IMR-90 (cell line): Measurements from ENCODE around the gene KRTAP5-1. TPM values are rescaled to one million over a fixed set of nuclear protein-coding genes. Genes with fewer than 3 reads are reported as not detected.

Experiments used
- ATAC-seq: fragments of 200-7000 bp; cut with Tn5 transposase; 2 replicates; pipeline ENCODE4 v1.9.1; 2020; ENCODE audit warnings: low read depth, mild to moderate bottlenecking, moderate library complexity
- BruUV-seq: library from RNA; stranded (reverse); fragments of 400-500 nt; replicated peaks from 2 replicates; lab custom pipeline; 2021; lab: Mats Ljungman, UMichigan
- CTCF ChIA-PET: fragments of 300-600 bp; formaldehyde crosslinking; extraction: SDS; loops from one replicate; lab custom pipeline; 2021; ENCODE audit warnings: antibody characterized with exemption; lab: Yijun Ruan, JAX
- POLR2A ChIA-PET: fragments of 300-600 bp; sonication (Branson Sonifier 250); formaldehyde crosslinking; loops from one replicate; lab custom pipeline; 2022; ENCODE audit warnings: antibody characterized with exemption; ENCODE audit not compliant: unreplicated experiment; lab: Charles Lee
- DNase-seq: peaks from one replicate; pipeline ENCODE4 v3.0.0; 2013
- H2AFZ ChIP-seq: replicated peaks from 2 replicates; pipeline ENCODE3; 2013; ENCODE audit warnings: low read length, mild to moderate bottlenecking; ENCODE audit not compliant: poor library complexity
- H2AK5ac ChIP-seq: 2 replicates; pipeline ENCODE4 v1.6.1; 2013; ENCODE audit warnings: low read depth, low read length, inconsistent platforms
- H2AK9ac ChIP-seq: replicated peaks from 2 replicates; pipeline ENCODE3; 2013; ENCODE audit warnings: mild to moderate bottlenecking, low read depth, low read length, moderate library complexity; ENCODE audit not compliant: poor library complexity
- H2BK120ac ChIP-seq: 2 replicates; pipeline ENCODE4 v1.6.1; 2013; ENCODE audit warnings: low read depth, low read length, inconsistent platforms
- H2BK15ac ChIP-seq: 3 replicates; pipeline ENCODE4 v1.6.1; 2013; ENCODE audit warnings: low read depth, low read length, inconsistent platforms
- H2BK20ac ChIP-seq: 2 replicates; pipeline ENCODE4 v1.6.1; 2013; ENCODE audit warnings: low read depth, mild to moderate bottlenecking, inconsistent platforms, low read length, moderate library complexity
- H2BK5ac ChIP-seq: 2 replicates; pipeline ENCODE4 v1.6.1; 2013; ENCODE audit warnings: mild to moderate bottlenecking, low read depth, low read length, inconsistent platforms; ENCODE audit not compliant: poor library complexity, severe bottlenecking
- H3K14ac ChIP-seq: replicated peaks from 2 replicates; pipeline ENCODE4 v1.6.1; 2013; ENCODE audit warnings: low read depth, low read length, inconsistent platforms
- H3K18ac ChIP-seq: 2 replicates; pipeline ENCODE4 v1.6.1; 2013; ENCODE audit warnings: low read depth, low read length, control low read depth
- H3K23ac ChIP-seq: 2 replicates; pipeline ENCODE4 v1.6.1; 2013; ENCODE audit warnings: low read depth, low read length, inconsistent platforms
- H3K27ac ChIP-seq: 2 replicates; pipeline ENCODE4 v1.5.1; 2013; ENCODE audit warnings: mild to moderate bottlenecking, control low read depth, low read length; ENCODE audit not compliant: insufficient read depth
- H3K27me3 ChIP-seq: 2 replicates; pipeline ENCODE4 v1.6.1; 2013; ENCODE audit warnings: low read length; ENCODE audit not compliant: control insufficient read depth, insufficient read depth
- H3K36me3 ChIP-seq: 2 replicates; pipeline ENCODE4 v1.6.1; 2013; ENCODE audit warnings: low read length, mixed read lengths; ENCODE audit not compliant: control insufficient read depth, insufficient read depth
- H3K4ac ChIP-seq: 2 replicates; pipeline ENCODE4 v1.6.1; 2013; ENCODE audit warnings: low read depth, low read length, inconsistent platforms
- H3K4me1 ChIP-seq: 2 replicates; pipeline ENCODE4 v1.6.1; 2013; ENCODE audit warnings: low read length, mixed read lengths; ENCODE audit not compliant: control insufficient read depth, insufficient read depth
- H3K4me2 ChIP-seq: 2 replicates; pipeline ENCODE4 v1.6.1; 2013; ENCODE audit warnings: low read depth, mild to moderate bottlenecking, control low read depth, low read length, moderate library complexity
- H3K4me3 ChIP-seq: 2 replicates; pipeline ENCODE4 v1.5.1; 2013; ENCODE audit warnings: low read depth, mild to moderate bottlenecking, control low read depth, low read length, moderate library complexity; ENCODE audit not compliant: insufficient read depth
- H3K56ac ChIP-seq: 2 replicates; pipeline ENCODE4 v1.6.1; 2013; ENCODE audit warnings: low read length, inconsistent platforms; ENCODE audit not compliant: insufficient read depth; ENCODE audit errors: extremely low read depth
- H3K79me1 ChIP-seq, 2 experiments: 2 replicates each; pipeline ENCODE4 v1.6.1; 2013; ENCODE audit warnings: low read length in 2 of 2, inconsistent platforms in 1 of 2, low read depth in 1 of 2
- H3K9ac ChIP-seq: 2 replicates; pipeline ENCODE4 v1.6.1; 2013; ENCODE audit warnings: low read depth, low read length, control low read depth
- H3K9me1 ChIP-seq: 2 replicates; pipeline ENCODE4 v1.6.1; 2013; ENCODE audit warnings: low read length, inconsistent platforms; ENCODE audit not compliant: insufficient read depth
- H3K9me3 ChIP-seq: 2 replicates; pipeline ENCODE4 v1.6.1; 2013; ENCODE audit warnings: low read length; ENCODE audit not compliant: control insufficient read depth, insufficient read depth
- H4K20me1 ChIP-seq: 2 replicates; pipeline ENCODE4 v1.6.1; 2013; ENCODE audit warnings: low read length, inconsistent platforms; ENCODE audit not compliant: insufficient read depth
- H4K5ac ChIP-seq: 2 replicates; pipeline ENCODE4 v1.6.1; 2013; ENCODE audit warnings: mild to moderate bottlenecking, low read depth, low read length, control low read depth
- H4K8ac ChIP-seq, 2 experiments: 2 replicates each; pipeline ENCODE4 v1.6.1; 2013; ENCODE audit warnings: low read depth in 2 of 2, low read length in 2 of 2, control low read depth in 1 of 2, inconsistent platforms in 1 of 2
- H4K91ac ChIP-seq: 2 replicates; pipeline ENCODE4 v1.6.1; 2013; ENCODE audit warnings: low read depth, low read length, inconsistent platforms; ENCODE audit not compliant: insufficient read depth
- BHLHE40 ChIP-seq: fragments of 150-350 bp; IDR thresholded peaks from 2 replicates; pipeline ENCODE4 v1.6.1; 2016; ENCODE audit warnings: mild to moderate bottlenecking, low read depth, low read length
- CEBPB ChIP-seq: IDR thresholded peaks from 2 replicates; pipeline ENCODE4 v1.6.1; 2012; ENCODE audit warnings: low read depth, low read length, improper control_type of control experiment
- CHD1 ChIP-seq: IDR thresholded peaks from 2 replicates; pipeline ENCODE4 v1.6.1; 2012; ENCODE audit warnings: low read depth, low read length, improper control_type of control experiment
- ELK1 ChIP-seq: fragments of 150-350 bp; IDR thresholded peaks from 2 replicates; pipeline ENCODE4 v1.6.1; 2016; ENCODE audit warnings: low read depth, mild to moderate bottlenecking, low read length, moderate library complexity, borderline replicate concordance
- MAFK ChIP-seq: IDR thresholded peaks from 2 replicates; pipeline ENCODE4 v1.6.1; 2012; ENCODE audit warnings: low read depth, low read length, improper control_type of control experiment
- MXI1 ChIP-seq: IDR thresholded peaks from 2 replicates; pipeline ENCODE4 v1.6.1; 2012; ENCODE audit warnings: low read depth, mild to moderate bottlenecking, low read length, moderate library complexity, borderline replicate concordance
- NFE2L2 ChIP-seq: fragments of 150-350 bp; IDR thresholded peaks from 2 replicates; pipeline ENCODE4 v1.6.1; 2016; ENCODE audit warnings: low read depth, mild to moderate bottlenecking, low read length
- POLR2A ChIP-seq: IDR thresholded peaks from 2 replicates; pipeline ENCODE4 v1.6.1; 2012; ENCODE audit warnings: mild to moderate bottlenecking, low read depth, low read length
- RAD21 ChIP-seq: IDR thresholded peaks from 2 replicates; pipeline ENCODE4 v1.6.1; 2012; ENCODE audit warnings: low read length, improper control_type of control experiment
- RCOR1 ChIP-seq: IDR thresholded peaks from 2 replicates; pipeline ENCODE4 v1.6.1; 2012; ENCODE audit warnings: mild to moderate bottlenecking, low read length, improper control_type of control experiment; ENCODE audit not compliant: insufficient replicate concordance
- RFX5 ChIP-seq: IDR thresholded peaks from 2 replicates; pipeline ENCODE4 v1.8.0; 2012; ENCODE audit warnings: low read depth, mild to moderate bottlenecking, low read length, moderate library complexity
- SMC3 ChIP-seq: fragments of 150-350 bp; IDR thresholded peaks from 2 replicates; pipeline ENCODE4 v1.6.1; 2016; ENCODE audit warnings: low read depth, mild to moderate bottlenecking, antibody characterized with exemption, low read length, moderate library complexity
- USF2 ChIP-seq: fragments of 150-350 bp; IDR thresholded peaks from 2 replicates; pipeline ENCODE4 v1.6.1; 2017; ENCODE audit warnings: mild to moderate bottlenecking, antibody characterized with exemption, low read length, low read depth
- WGBS, 2 experiments: methylation state at CpG; one replicate each; pipeline versions ENCODE4 v1.1.5 to v1.1.7; 2013; ENCODE audit warnings: missing lambda C conversion rate in 2 of 2; ENCODE audit not compliant: insufficient read length in 1 of 2; ENCODE audit errors: extremely low coverage in 2 of 2; 5-methylcytosine and 5-hydroxymethylcytosine counted together
- dilution Hi-C: fragments of 300-500 bp; cut with HindIII; formaldehyde crosslinking; loops from one replicate; pipeline ENCODE4 v1.14.3; 2018; ENCODE audit warnings: low sequenced_read_pairs; ENCODE audit not compliant: unreplicated experiment
- in situ Hi-C: fragments of 300-500 bp; cut with MboI; formaldehyde crosslinking; loops from 3 replicates; pipeline ENCODE4 v1.14.3; 2019; ENCODE audit warnings: low sequenced_read_pairs, inconsistent platforms, mixed read lengths
- intact Hi-C: fragments of 100-400 bp; cut with micrococcal nuclease; formaldehyde crosslinking; loops from 2 replicates; pipeline ENCODE4 v1.10.0; 2022
- polyA plus RNA-seq, 3 experiments: library from polyadenylated mRNA; depleted of rRNA; stranded (reverse); fragments of >200 nt; gene quantifications; 2 replicates each; pipeline ENCODE4 v1.2.3, GENCODE V29; 2012; ENCODE audit warnings: low replicate concordance in 1 of 3
- total RNA-seq: library from RNA; depleted of rRNA; stranded (reverse); fragments of >200 nt; gene quantifications from 2 replicates; pipeline ENCODE4 v1.2.3, GENCODE V29; 2012
- TF ChIP-seq, protein P1 (sequence below): conservative IDR thresholded peaks from 2 replicates; pipeline ENCODE4 v1.5.1; 2012; ENCODE audit warnings: mild to moderate bottlenecking, low read depth, low read length, improper control_type of control experiment

KRTAP5-1 gene
- total and polyA plus RNA-seq, 2 of the 4 experiments (the other 2 are of a cell fraction), result not detected

DNA sequence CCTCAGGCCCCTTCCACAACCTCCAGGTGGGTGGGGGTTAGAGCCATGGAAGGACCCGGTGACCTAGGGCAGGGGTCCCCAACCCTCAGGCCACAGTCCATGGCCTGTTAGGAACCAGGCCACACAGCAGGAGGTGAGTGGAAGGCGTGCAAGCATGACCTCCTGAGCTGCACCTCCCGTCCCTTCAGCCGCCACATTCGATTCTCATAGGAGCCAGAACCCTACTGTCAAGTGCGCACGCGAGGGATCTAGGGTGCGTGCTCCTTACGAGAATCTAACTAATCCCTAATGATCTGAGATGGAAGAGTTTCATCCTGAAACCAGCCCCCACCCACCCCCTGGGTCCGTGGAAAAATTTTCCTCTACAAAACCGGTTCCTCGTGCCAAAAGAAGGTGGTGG, 40.5 kb upstream of the KRTAP5-1 start:
- Histone ChIP-seq H3K27me3 (peaks cover 51% of the 10 kb centered on the region), H3K36me3 (no peaks in the 10 kb centered on the region), H2BK120ac (no peak overlapping the region), H3K4me2 (no peak overlapping the region), H4K8ac (no peak overlapping the region), H2AFZ (no peak overlapping the region), H3K14ac (no peak overlapping the region), H2BK20ac (no peak overlapping the region), H4K91ac (no peak overlapping the region), H3K9me1 (no peaks in the 10 kb centered on the region), H3K4ac (no peak overlapping the region), H2BK5ac (no peak overlapping the region), H3K4me3 (no peak overlapping the region), H3K27ac (no peak overlapping the region), H3K23ac (no peak overlapping the region), H2AK9ac (no peak overlapping the region), H4K5ac (no peak overlapping the region), H4K20me1 (no peaks in the 10 kb centered on the region), H3K4me1 (no peaks in the 10 kb centered on the region), H2BK15ac (no peak overlapping the region), H3K9ac (no peak overlapping the region), H3K18ac (no peak overlapping the region), H3K56ac (no peak overlapping the region), H3K79me1 (no peaks in the 10 kb centered on the region), H2AK5ac (no peak overlapping the region), H3K9me3 (no peaks in the 10 kb centered on the region)
- intact Hi-C loops, result no loop called here
- ChIA-PET POLR2A (no interaction called here), CTCF (no interaction called here)
- ATAC-seq (no peak), DNase-seq (no peak)
- BruUV-seq, result no TSS peak
- TF ChIP-seq, protein P1, sequence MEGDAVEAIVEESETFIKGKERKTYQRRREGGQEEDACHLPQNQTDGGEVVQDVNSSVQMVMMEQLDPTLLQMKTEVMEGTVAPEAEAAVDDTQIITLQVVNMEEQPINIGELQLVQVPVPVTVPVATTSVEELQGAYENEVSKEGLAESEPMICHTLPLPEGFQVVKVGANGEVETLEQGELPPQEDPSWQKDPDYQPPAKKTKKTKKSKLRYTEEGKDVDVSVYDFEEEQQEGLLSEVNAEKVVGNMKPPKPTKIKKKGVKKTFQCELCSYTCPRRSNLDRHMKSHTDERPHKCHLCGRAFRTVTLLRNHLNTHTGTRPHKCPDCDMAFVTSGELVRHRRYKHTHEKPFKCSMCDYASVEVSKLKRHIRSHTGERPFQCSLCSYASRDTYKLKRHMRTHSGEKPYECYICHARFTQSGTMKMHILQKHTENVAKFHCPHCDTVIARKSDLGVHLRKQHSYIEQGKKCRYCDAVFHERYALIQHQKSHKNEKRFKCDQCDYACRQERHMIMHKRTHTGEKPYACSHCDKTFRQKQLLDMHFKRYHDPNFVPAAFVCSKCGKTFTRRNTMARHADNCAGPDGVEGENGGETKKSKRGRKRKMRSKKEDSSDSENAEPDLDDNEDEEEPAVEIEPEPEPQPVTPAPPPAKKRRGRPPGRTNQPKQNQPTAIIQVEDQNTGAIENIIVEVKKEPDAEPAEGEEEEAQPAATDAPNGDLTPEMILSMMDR, result no peak
- no peak for TF ChIP-seq MXI1
- TF ChIP-seq RFX5, result no peak
- no peak for TF ChIP-seq CHD1
- no peak for TF ChIP-seq POLR2A
- TF ChIP-seq NFE2L2, result no peak
- TF ChIP-seq MAFK, result no peak
- TF ChIP-seq USF2, result no peak
- TF ChIP-seq RAD21, result no peak
- no peak for TF ChIP-seq CEBPB
- no peak for TF ChIP-seq BHLHE40
- no peak for TF ChIP-seq ELK1
- no peak for TF ChIP-seq SMC3
- TF ChIP-seq RCOR1, result no peak
- dilution Hi-C loops, result no loop called here
- in situ Hi-C loops, result no loop called here
- 40% methylated on average over 1 of the region's 13 CpGs; no CpG with 5 or more reads in 1 of the 2 experiments for WGBS, 2 experiments
